ENCODE data around the gene SLC25A20.

DNA sequence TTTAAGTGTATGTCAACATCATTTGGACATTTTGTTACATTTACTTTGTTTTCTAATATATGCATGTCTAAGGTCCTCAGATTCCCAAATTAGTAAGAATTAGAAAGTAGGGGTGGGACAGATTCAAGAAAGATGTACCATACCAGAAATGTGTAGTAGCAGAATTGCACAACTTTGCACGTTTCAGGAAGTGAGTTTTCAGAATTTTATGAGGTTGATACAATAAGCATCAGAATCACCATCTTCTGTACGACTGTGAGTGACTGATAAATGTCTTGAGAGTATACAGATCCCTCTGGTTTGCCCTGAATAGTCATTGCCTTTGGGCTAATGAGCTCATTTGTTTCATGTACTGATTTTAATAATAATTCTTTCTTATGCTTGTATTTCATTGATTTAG is 29.2 kb upstream of the SLC25A20 start:
- no peak for TF ChIP-seq EZH2 (IDR thresholded peaks at IDR 0.05; ENCODE audit: borderline replicate concordance, insufficient read depth, low read length, poor library complexity, severe bottlenecking)
- no peak for TF ChIP-seq CTCF (IDR thresholded peaks at IDR 0.05; ENCODE audit: poor library complexity, severe bottlenecking)
- TF ChIP-seq RAD21 (conservative IDR thresholded peaks at IDR 0.05), result no peak
- no peak for TF ChIP-seq POLR2AphosphoS5 (IDR thresholded peaks at IDR 0.05)
- TF ChIP-seq SMC3 (conservative IDR thresholded peaks at IDR 0.05; ENCODE audit: poor library complexity), result no peak
